Measurements from ENCODE around the gene GCSH.

Gene GCSH

GRCh38 chr16:81101702-81102101 is 5.5 kb upstream of the GCSH start:
- no peak for DNase-seq

GRCh38 chr16:81099958-81100357 is 3.8 kb upstream of the GCSH start:
- DNase-seq, result no peak

- no peak for DNase-seq
These were observed 1.0 kb upstream of the GCSH start for GRCh38 chr16:81097230-81097629.

- DNase-seq, result no peak
These were observed 567 bp upstream of the GCSH start for GRCh38 chr16:81096715-81097208.

- no peak for DNase-seq
These were observed 592 bp downstream of the GCSH start for GRCh38 chr16:81095653-81095952.

- no peak for DNase-seq
These were observed 1.4 kb downstream of the GCSH start for GRCh38 chr16:81094771-81095251.

GRCh38 chr16:81088836-81089235 is 7.4 kb downstream of the GCSH start:
- no peak for DNase-seq

GRCh38 chr16:81081014-81081413 is 15.2 kb downstream of the GCSH start:
- no peak for DNase-seq

GRCh38 chr16:81080233-81080632 is 16.0 kb downstream of the GCSH start:
- DNase-seq, result no peak

GRCh38 chr16:81077076-81077940 is 18.9 kb downstream of the GCSH start, which contains the start of gene C16orf46:
Gene C16orf46 (minus strand): TSS chr16:81077238. CDS start chr16:81063955, 13,283 bp downstream.
- peak; percentile 96 for DNase-seq

GRCh38 chr16:81076566-81077075 is 19.6 kb downstream of the GCSH start:
- peak; percentile 94 for DNase-seq

GRCh38 chr16:81073560-81074330 is 22.4 kb downstream of the GCSH start:
- no peak for DNase-seq

GRCh38 chr16:81071805-81072204 is 24.4 kb downstream of the GCSH start:
- no peak for DNase-seq

- DNase-seq, result no peak
These were observed 25.2 kb downstream of the GCSH start for GRCh38 chr16:81070979-81071378.

- no peak for DNase-seq
These were observed 27.1 kb downstream of the GCSH start for GRCh38 chr16:81069063-81069462.

GRCh38 chr16:81067166-81067565 is 29.0 kb downstream of the GCSH start:
- DNase-seq, result no peak

GRCh38 chr16:81066681-81067080 is 29.5 kb downstream of the GCSH start:
- DNase-seq, result no peak

GRCh38 chr16:81061871-81062608 is 34.2 kb downstream of the GCSH start:
- no peak for DNase-seq

GRCh38 chr16:81061307-81061640 is 34.9 kb downstream of the GCSH start:
- DNase-seq, result no peak

- DNase-seq, result no peak
These were observed 35.5 kb downstream of the GCSH start for GRCh38 chr16:81060576-81061306.

GRCh38 chr16:81053761-81054160 is 42.4 kb downstream of the GCSH start:
- no peak for DNase-seq

- DNase-seq, result no peak
These were observed 53.4 kb downstream of the GCSH start for GRCh38 chr16:81042821-81043220.
